IPS-NIHi11 (cell line): Measurements from ENCODE around the gene DNAJC12.
"Not testable (repeated sequence)": the region's sequence is repeated elsewhere in the genome, so short reads cannot be mapped to it uniquely, and the experiment has no call there.

Source experiments
- DNase-seq: peaks from one replicate; pipeline ENCODE4 v3.0.0; 2012; ENCODE audit warnings: mixed read lengths, low spot score

DNAJC12 gene

DNA sequence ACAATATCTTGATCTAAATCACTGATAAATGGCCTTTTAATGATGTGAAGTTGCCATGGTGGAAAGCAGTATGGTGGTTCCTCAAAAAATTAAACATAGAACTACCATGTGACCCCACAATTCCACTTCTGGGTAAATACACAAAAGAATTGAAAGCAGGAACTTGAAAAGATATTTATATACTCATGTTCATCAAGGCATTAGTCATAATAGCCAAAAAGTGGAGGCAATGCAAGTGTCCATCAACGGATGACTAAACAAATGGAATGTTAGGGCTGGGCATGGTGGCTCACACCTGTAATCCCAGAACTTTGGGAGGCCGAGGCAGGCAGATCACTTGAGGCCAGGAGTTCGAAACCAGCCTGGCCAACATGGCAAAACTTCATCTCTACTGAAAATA lies 2.0 kb upstream of the DNAJC12 start:
- no peak for DNase-seq

GRCh38 chr10:67839511-67839910 lies 1.5 kb upstream of the DNAJC12 start:
- not testable (repeated sequence) for DNase-seq

GRCh38 chr10:67836972-67837371 lies 1.0 kb downstream of the DNAJC12 start:
- DNase-seq, result no peak

GRCh38 chr10:67836488-67836887 lies 1.5 kb downstream of the DNAJC12 start:
- no peak for DNase-seq

DNA sequence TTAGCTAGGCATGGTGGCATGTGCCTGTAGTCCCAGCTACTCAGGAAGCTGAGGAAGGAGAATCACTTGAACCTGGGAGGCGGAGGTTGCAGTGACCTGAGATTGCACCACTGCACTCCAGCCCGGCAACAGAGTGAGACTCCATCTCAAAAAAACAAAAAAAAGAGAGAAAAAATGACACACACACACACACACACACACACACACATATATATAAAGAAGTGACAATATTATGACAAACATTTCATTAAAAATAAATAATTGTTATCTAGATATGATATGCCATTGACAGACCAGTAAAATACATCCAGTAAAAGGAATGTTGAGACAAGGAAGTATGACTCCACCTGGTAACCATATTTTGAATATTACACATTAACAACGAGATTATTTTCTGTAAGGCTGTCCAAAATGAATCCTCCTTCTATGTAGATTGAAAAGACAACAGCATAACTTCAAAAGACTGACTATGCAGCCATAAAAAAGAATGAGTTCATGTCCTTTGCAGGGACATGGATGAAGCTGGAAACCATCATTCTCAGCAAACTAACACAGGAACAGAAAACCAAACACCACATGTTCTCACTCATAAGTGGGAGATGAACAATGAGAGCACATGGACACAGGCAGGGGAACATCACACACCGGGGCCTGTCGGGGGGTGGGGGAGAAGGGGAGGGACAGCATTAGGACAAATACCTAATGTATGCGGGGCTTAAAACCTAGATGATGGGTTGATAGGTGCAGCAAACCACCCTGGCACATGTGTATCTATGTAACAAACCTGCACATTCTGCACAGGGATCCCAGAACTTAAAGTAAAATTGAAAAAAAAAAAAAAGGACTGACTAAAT lies 2.2 kb downstream of the DNAJC12 start:
- DNase-seq, result not testable (repeated sequence)

- DNase-seq, result no peak
Measured at GRCh38 chr10:67834375-67834774, 3.6 kb downstream of the DNAJC12 start.

GRCh38 chr10:67827811-67828210 lies 10.2 kb downstream of the DNAJC12 start:
- DNase-seq, result no peak

GRCh38 chr10:67819768-67820204 lies 18.2 kb downstream of the DNAJC12 start:
- DNase-seq, result no peak

GRCh38 chr10:67818323-67818722 lies 19.7 kb downstream of the DNAJC12 start:
- no peak for DNase-seq

DNA sequence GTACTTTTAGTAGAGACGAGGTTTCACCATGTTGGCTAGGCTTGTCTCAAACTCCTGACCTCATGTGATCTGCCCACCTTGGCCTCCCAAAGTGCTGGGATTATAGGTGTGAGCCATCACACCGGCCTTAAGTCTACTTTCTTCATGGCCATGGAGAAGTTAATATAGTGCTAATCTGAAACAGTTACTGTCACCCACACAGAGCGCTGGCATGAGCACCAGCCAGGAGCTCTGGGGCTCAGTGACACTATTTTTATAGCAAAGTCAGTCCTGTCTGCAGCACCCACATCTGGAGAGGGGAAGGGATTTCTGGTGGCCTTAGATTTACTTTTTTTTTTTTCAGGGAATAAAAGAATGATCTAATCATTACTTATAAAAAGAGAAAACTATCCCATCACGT lies 21.3 kb downstream of the DNAJC12 start:
- no peak for DNase-seq

GRCh38 chr10:67815571-67816059 lies 22.4 kb downstream of the DNAJC12 start:
- DNase-seq, result no peak

DNA sequence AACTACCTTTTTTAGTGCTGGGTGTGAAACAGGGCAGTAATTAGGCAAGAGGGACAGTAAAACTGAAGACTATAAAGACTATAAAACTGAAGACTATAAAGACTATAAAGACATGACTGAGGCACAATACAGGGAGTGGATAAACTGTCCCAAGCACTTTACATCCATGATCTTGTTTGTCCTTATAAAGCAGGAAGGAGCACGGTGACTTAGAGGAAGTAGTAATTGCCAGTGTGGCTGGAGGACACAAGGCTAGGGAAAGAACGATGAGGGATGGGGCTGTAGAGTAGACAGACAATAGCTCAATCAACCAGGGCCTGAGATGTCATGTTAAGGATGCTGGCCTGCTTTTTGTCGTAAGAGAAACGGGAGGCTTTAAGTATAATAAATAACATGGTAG lies 26.0 kb downstream of the DNAJC12 start:
- no peak for DNase-seq

GRCh38 chr10:67809107-67809506 lies 28.9 kb downstream of the DNAJC12 start:
- no peak for DNase-seq

DNA sequence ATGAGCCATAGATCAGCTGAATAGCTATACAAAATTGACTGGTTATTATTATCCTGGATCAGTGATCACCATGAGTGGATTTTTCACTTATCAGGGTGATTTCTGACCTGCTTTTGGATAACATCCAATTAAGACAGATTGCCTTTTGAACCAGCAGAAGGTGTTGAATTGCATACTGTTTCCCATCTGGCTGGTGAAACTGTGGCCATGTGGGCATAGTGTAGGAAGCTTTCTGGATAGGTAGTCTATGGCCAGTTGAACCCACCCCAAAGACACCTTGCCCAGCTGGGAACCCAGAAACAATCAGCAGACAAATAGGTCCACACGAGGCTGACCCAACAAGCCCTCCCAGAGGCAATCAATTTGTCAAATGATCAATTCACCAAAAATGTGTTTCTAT lies 29.3 kb downstream of the DNAJC12 start:
- no peak for DNase-seq

GRCh38 chr10:67807855-67808456 lies 30.0 kb downstream of the DNAJC12 start:
- DNase-seq, result no peak

DNA sequence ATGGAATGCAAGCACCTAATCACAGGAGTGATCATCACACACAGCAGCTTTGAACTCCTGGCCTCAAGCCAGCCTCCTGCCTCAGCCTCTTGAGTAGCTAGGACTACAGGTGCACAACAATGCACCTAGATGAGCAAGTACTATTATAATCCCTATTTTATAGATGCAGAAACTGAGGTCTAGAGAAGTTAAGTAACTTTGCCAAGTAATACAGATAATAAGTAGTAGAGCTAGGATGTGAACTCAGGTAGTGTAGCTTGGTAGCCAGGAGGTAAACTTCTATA lies 33.7 kb downstream of the DNAJC12 start:
- no peak for DNase-seq

- DNase-seq, result no peak
Measured at GRCh38 chr10:67803588-67804394, 34.2 kb downstream of the DNAJC12 start.

DNA sequence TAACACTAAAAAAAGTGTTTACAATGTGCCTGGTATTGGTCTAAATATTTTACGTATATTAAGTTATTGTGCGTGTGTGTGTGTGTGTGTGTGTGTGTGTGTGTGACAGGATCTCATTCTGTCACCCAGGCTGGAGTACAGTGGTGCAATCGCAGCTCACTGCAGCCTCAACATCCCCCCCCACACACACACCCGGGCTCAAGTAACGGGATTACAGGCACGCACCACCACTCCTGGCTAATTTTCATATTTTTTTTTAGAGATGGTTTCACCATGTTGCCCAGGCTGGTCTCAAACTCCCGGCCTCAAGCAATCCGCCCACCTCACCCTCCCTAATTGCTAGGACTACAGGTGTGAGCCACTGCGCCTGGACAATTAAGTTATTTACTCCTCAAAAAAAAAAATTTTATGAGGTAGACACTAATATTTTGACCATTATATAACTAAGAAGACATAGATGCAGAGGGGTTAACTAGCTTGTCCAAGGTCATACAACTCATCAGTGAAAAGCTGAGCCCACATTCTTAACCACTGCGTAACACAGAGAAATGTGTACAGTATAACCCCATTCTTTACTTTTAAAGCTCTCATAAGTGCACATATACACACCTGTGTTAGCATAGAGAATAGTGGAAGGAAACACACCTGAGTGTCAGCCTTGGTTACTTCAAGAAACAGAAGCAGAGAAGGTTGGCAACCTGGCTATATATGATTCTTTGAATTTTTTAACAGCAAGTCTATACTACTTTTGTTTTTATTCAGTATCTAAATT lies 35.0 kb downstream of the DNAJC12 start:
- no peak for DNase-seq

DNA sequence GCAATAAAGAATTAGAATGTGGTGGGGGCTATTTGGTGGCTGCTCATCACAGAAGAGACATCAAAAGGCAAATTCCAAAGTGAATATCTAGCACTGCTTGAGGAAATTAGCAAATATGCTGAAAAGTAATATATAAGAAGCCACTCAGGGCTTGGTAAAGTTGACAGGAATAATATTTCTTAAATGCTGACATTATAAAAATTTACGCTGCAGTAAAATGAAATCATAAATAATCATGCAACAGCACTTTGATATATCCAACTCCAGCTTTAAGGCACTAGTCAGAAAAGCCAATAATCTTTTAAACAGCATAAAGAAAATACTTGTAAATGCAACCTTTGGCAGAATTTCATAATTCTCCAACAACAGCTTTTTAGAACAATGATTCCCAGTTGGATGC lies 36.9 kb downstream of the DNAJC12 start:
- no peak for DNase-seq

DNA sequence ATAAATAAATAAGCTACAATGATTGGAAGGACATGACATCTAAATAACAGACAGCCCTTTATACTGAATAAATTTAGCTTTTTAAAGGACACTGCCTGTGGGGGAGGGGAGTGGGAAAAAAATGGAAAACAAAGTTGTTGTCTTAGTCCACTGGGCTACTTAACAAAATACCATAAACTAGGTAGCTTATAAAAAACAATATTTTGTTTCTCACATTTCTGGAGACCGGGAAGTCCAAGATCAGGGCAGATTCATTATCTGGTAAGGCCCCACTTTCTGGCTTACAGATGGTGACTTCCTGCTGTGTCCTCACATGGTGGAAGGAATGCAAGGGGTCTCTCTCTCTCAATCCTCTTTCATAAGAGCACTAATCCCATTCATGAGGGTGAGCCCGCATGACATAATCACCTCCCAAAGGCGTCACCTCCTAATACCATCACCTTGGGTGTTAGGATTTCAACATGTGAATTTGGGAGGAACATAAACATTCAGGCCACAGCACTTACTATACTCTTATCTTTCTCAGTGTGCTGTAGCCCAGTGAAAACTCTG lies 43.0 kb downstream of the DNAJC12 start:
- no peak for DNase-seq

DNA sequence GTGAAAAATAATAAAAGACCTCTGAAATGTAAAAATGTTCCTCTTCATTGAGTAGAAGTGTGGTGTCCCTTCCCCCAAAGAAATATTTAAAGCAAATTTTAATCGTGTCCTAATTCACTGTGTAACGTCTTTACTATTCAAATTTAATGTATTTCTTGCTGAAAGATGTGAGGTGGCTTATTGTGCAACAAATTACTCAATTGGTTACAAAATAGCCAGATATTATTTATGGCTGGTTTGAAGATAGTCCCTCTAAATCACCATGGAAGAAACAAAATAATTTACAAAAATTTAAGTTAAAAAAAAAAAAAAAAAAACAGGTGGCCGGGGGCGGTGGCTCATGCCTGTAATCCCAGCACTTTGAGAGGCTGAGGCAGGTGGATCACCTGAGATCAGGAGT lies 43.7 kb downstream of the DNAJC12 start:
- no peak for DNase-seq

DNA sequence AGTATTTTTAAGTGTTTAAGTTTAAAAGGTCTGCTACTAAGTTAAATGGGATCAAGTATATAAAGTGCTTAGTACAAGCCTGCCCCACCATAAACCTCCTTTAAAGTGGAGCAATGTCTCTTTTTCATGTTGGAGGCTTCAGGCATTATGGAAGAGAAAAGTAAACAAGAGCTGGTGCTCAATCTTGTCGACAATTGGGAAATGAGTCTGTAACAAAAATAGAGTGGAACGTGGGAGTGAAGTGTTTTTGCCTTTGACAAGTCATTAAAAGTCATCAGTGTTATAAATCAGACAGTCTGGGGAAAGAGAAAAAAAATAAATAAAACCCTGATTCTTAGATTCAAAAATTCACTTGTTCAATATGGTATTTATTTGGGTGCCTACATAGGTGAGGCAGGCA lies 44.7 kb downstream of the DNAJC12 start:
- DNase-seq, result no peak
